SW 1271 (cell line): ENCODE measurements around the gene NOS1AP.

Source experiments
- DNase-seq, 2 experiments: peaks; one replicate each; lab custom pipeline; 2025; lab: John Stamatoyannopoulos, UW

Gene NOS1AP

GRCh38 chr1:162386292-162387225 is 317.1 kb downstream of the NOS1AP start:
- DNase-seq, result no peak

- no peak for DNase-seq
These were observed 318.0 kb downstream of the NOS1AP start for GRCh38 chr1:162387226-162388082.

GRCh38 chr1:162388083-162388594 is 318.6 kb downstream of the NOS1AP start:
- DNase-seq, result no peak

- no peak for DNase-seq
These were observed 319.1 kb downstream of the NOS1AP start for GRCh38 chr1:162388615-162389014.

- DNase-seq, result no peak
These were observed 319.7 kb downstream of the NOS1AP start for GRCh38 chr1:162389021-162389818.

- no peak for DNase-seq
These were observed 320.5 kb downstream of the NOS1AP start for GRCh38 chr1:162389971-162390370.

GRCh38 chr1:162390396-162391185 is 321.1 kb downstream of the NOS1AP start:
- DNase-seq, result no peak

- DNase-seq, result peak in 1 of 2 experiments; percentile 15
These were observed 322.5 kb downstream of the NOS1AP start for GRCh38 chr1:162391790-162392563.

- DNase-seq, result no peak
These were observed 326.9 kb downstream of the NOS1AP start for GRCh38 chr1:162396201-162396906.

- no peak for DNase-seq
These were observed 327.6 kb downstream of the NOS1AP start for GRCh38 chr1:162397039-162397448.

GRCh38 chr1:162397943-162398560 is 328.6 kb downstream of the NOS1AP start:
- DNase-seq, result no peak

- no peak for DNase-seq
These were observed 329.6 kb downstream of the NOS1AP start for GRCh38 chr1:162398999-162399580.

- no peak for DNase-seq
These were observed 331.4 kb downstream of the NOS1AP start for GRCh38 chr1:162400790-162401355.

GRCh38 chr1:162404550-162405160 is 335.2 kb downstream of the NOS1AP start:
- DNase-seq, result no peak

- no peak for DNase-seq
These were observed 336.3 kb downstream of the NOS1AP start for GRCh38 chr1:162405800-162406199.

- no peak for DNase-seq
These were observed 337.3 kb downstream of the NOS1AP start for GRCh38 chr1:162406811-162407210.

- DNase-seq, result no peak
These were observed 338.0 kb downstream of the NOS1AP start for GRCh38 chr1:162407539-162407938.

- DNase-seq, result no peak
These were observed 342.5 kb downstream of the NOS1AP start, which contains the start of gene SH2D1B for GRCh38 chr1:162412002-162412401. TSS of gene SH2D1B (minus strand) at chr1:162412136. CDS start at chr1:162412016, 120 bp downstream.
